Esophagus squamous epithelium (tissue), 5 donors: ENCODE data around the gene UNC79. TPM values are rescaled to one million over a fixed set of nuclear protein-coding genes. Genes with fewer than 3 reads are reported as not detected.

Experiments used
- DNase-seq: peaks from one replicate; lab custom pipeline; 2025; lab: John Stamatoyannopoulos, UW
- H3K27ac ChIP-seq, 4 donors: fragments of 200-600 bp; sonication (generic); one replicate each; pipeline ENCODE4 v1.5.1; 2016 to 2019; ENCODE audit warnings: mild to moderate bottlenecking in 1 of 4
- H3K27me3 ChIP-seq, 4 donors: fragments of 200-600 bp; sonication (generic); 1 replicate in 3 of 4; 2 replicates in 1 of 4; pipeline versions ENCODE4 v1.5.1 to v1.6.0; 2017 to 2021; ENCODE audit warnings: antibody characterized with exemption in 1 of 4
- H3K36me3 ChIP-seq, 3 donors: fragments of 200-600 bp; sonication (generic); one replicate each; pipeline ENCODE4 v1.5.1; 2016 to 2019
- H3K4me1 ChIP-seq, 3 donors: fragments of 200-600 bp; sonication (generic); one replicate each; pipeline ENCODE4 v1.5.1; 2017 to 2019
- H3K4me3 ChIP-seq, 4 donors: fragments of 200-600 bp; sonication (generic); 1 replicate in 3 of 4; 2 replicates in 1 of 4; pipeline ENCODE4 v1.5.1; 2016 to 2019; ENCODE audit warnings: mild to moderate bottlenecking in 2 of 4, moderate library complexity in 1 of 4
- H3K9me3 ChIP-seq, 3 donors: fragments of 200-600 bp; sonication (generic); one replicate each; pipeline ENCODE4 v1.5.1; 2016 to 2019
- CTCF ChIP-seq, 6 experiments: fragments of 450-650 bp in 4 of 6; fragments of 200-600 bp in 2 of 6; sonication (generic) in 2 of 6; IDR thresholded peaks; one replicate each; pipeline ENCODE4 v1.5.1; 2016 to 2019; ENCODE audit warnings: antibody characterized with exemption in 6 of 6, mild to moderate bottlenecking in 4 of 6, moderate library complexity in 4 of 6
- POLR2A ChIP-seq, 4 donors: fragments of 450-650 bp; IDR thresholded peaks; one replicate each; pipeline ENCODE4 v1.6.1; 2017; ENCODE audit warnings: antibody characterized with exemption in 4 of 4, mild to moderate bottlenecking in 4 of 4, moderate library complexity in 3 of 4
- WGBS, 2 donors: methylation state at CpG; one replicate each; pipeline ENCODE4 v1.1.5; 2018; 5-methylcytosine and 5-hydroxymethylcytosine counted together
- intact Hi-C: fragments of 100-400 bp; cut with DNase I; formaldehyde crosslinking; loops from one replicate; pipeline ENCODE4 v1.15.0; 2022
- total RNA-seq, 4 donors: library from RNA; depleted of rRNA; stranded (reverse); fragments of >200 nt; gene quantifications; one replicate each; pipeline ENCODE4 v1.1.0, GENCODE V29; 2016
- donor health status: DM: yes; HTN: yes; CAD: no.

The UNC79 gene
- total RNA-seq, 4 donors from 2014 or later, result under 0.01 TPM; not detected in 3

GRCh38 chr14:93431036-93431670, 414 bp downstream of the UNC79 start:
- no peaks in the 10 kb centered on the region for H3K9me3 ChIP-seq
- TF ChIP-seq CTCF (IDR thresholded peaks at IDR 0.05), result no peak
- no peak for TF ChIP-seq POLR2A (IDR thresholded peaks at IDR 0.05)
- H3K4me3 ChIP-seq, result peak overlapping the region in 1 of 4 donors; percentile 39
- 5 to 7% methylated on average over 19 to 21 of the region's 27 CpGs for WGBS, 2 donors
- no peak overlapping the region for H3K27ac ChIP-seq
- intact Hi-C loops, result no loop called here
- H3K36me3 ChIP-seq, result no peaks in the 10 kb centered on the region
- H3K27me3 ChIP-seq, result peaks cover 0 to 54% (median 10%) of the 10 kb centered on the region in 4 donors
- no peak for DNase-seq
- peaks cover 0 to 14% (median 0%) of the 10 kb centered on the region in 3 donors for H3K4me1 ChIP-seq

GRCh38 chr14:93454224-93454623, 23.5 kb downstream of the UNC79 start:
- Histone ChIP-seq H3K36me3 (no peaks in the 10 kb centered on the region), H3K27me3 (peaks cover 0 to 3% (median 0%) of the 10 kb centered on the region in 4 donors), H3K4me1 (no peaks in the 10 kb centered on the region), H3K9me3 (no peaks in the 10 kb centered on the region), H3K27ac (no peak overlapping the region), H3K4me3 (no peak overlapping the region)
- WGBS, 2 donors, result 34 to 52% methylated on average over 1 of the region's 1 CpG
- TF ChIP-seq CTCF (IDR thresholded peaks at IDR 0.05) (no peak), POLR2A (IDR thresholded peaks at IDR 0.05) (no peak)
- intact Hi-C loops, result no loop called here
- DNase-seq, result no peak

GRCh38 chr14:93456356-93456755, 25.6 kb downstream of the UNC79 start:
- no peak for TF ChIP-seq POLR2A (IDR thresholded peaks at IDR 0.05)
- TF ChIP-seq CTCF (IDR thresholded peaks at IDR 0.05), result no peak
- H3K27ac ChIP-seq, result no peak overlapping the region
- H3K27me3 ChIP-seq, result peaks cover 0 to 2% (median 0%) of the 10 kb centered on the region in 4 donors
- no peaks in the 10 kb centered on the region for H3K36me3 ChIP-seq
- intact Hi-C loops, result no loop called here
- no peaks in the 10 kb centered on the region for H3K4me1 ChIP-seq
- DNase-seq, result no peak
- H3K9me3 ChIP-seq, result no peaks in the 10 kb centered on the region
- no peak overlapping the region for H3K4me3 ChIP-seq

GRCh38 chr14:93458234-93458633, 27.5 kb downstream of the UNC79 start:
- H3K4me3 ChIP-seq, result no peak overlapping the region
- no peak overlapping the region for H3K27ac ChIP-seq
- no peaks in the 10 kb centered on the region for H3K36me3 ChIP-seq
- intact Hi-C loops, result no loop called here
- H3K9me3 ChIP-seq, result no peaks in the 10 kb centered on the region
- H3K4me1 ChIP-seq, result no peaks in the 10 kb centered on the region
- H3K27me3 ChIP-seq, result no peaks in the 10 kb centered on the region
- TF ChIP-seq POLR2A (IDR thresholded peaks at IDR 0.05), result no peak
- TF ChIP-seq CTCF (IDR thresholded peaks at IDR 0.05), result no peak
- 80 to 91% methylated on average over 1 of the region's 1 CpG for WGBS, 2 donors
- DNase-seq, result no peak

- no peak for TF ChIP-seq CTCF (IDR thresholded peaks at IDR 0.05)
- no peak for TF ChIP-seq POLR2A (IDR thresholded peaks at IDR 0.05)
- H3K36me3 ChIP-seq, result no peaks in the 10 kb centered on the region
- H3K4me3 ChIP-seq, result no peak overlapping the region
- H3K9me3 ChIP-seq, result no peaks in the 10 kb centered on the region
- WGBS, 2 donors, result 59 to 70% methylated on average over 3 of the region's 3 CpGs
- H3K4me1 ChIP-seq, result no peaks in the 10 kb centered on the region
- intact Hi-C loops, result no loop called here
- H3K27me3 ChIP-seq, result no peaks in the 10 kb centered on the region
- H3K27ac ChIP-seq, result no peak overlapping the region
- DNase-seq, result no peak
Observed at GRCh38 chr14:93462479-93462878, 31.7 kb downstream of the UNC79 start.
